Right kidney (tissue), 9 donors: ENCODE measurements around the gene CAMK2G.
"Not testable (repeated sequence)": the region's sequence is repeated elsewhere in the genome, so short reads cannot be mapped to it uniquely, and the experiment has no call there.

Experiments used
- DNase-seq: peaks from one replicate; pipeline ENCODE4 v3.0.0-alpha.2; 2016
- long read RNA-seq, 8 donors: transcript quantifications; one replicate each; lab custom pipeline, GENCODE V29; 2026

Gene CAMK2G
- long read RNA-seq, donor 1 = 0 reads
- long read RNA-seq, donor 2 = 0 reads
- long read RNA-seq, donor 3, partial matches to known transcripts = 0 of 2 reads
- long read RNA-seq, donor 3, other reads (novel, unspliced or antisense) = 0 of 2 reads
- long read RNA-seq, donor 4 = 0 reads
- long read RNA-seq, donor 5, partial matches to known transcripts = 0 of 1 reads
- long read RNA-seq, donor 5, other reads (novel, unspliced or antisense) = 0 of 1 reads
- long read RNA-seq, donor 6, partial matches to known transcripts = 0 of 1 reads
- long read RNA-seq, donor 6, other reads (novel, unspliced or antisense) = 0 of 1 reads
- long read RNA-seq, donor 7, partial matches to known transcripts = 0 of 2 reads
- long read RNA-seq, donor 7, other reads (novel, unspliced or antisense) = 0 of 2 reads
- long read RNA-seq, donor 8 = 0 reads

DNA sequence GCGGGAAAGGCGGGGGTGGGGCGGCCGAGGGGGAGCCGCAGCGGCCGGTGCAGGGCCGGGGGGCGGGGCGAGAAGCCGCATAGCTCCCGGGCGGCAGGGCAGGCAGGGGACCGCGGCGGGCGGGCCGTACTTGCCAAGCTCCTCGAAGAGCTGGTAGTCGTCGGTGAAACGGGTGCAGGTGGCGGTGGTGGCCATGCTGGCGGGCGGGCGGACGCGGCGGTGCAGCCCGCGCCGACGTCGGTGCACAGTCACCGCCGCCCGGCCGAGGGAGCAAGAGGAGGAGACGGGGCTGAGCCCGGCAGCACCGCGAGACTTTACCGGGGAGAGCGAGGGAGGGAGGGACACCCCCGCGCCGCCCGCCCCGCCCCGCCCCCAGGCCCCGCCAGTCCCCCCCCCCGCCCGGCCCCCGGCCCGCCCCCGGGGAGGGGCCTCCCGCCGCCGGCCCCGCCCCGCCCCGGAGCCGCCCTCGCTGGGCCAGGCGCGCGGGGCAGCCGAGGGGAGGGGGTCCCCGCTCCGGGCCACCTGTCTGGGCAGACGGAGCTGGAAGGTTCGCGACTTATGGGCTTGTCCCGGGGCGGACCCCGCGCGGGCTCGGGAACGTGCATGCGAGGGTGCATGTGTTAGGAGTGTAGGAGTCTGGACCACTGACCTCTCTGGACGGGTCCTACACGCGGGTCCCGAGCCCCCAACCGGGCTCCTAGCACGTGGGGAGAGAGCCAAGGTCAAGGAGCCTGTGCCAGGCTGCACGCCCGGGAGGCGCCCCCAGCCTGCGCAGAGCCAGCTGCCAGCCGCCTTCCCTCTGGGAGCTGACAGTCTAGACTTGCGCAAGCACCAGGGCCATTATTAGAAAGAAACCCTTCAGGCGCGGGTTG is at the start of gene CAMK2G:
Gene CAMK2G (minus strand): TSS at position 289 of the 872 bp plus-strand sequence. CDS start 94 bp downstream, at position 195.
- peak; percentile 86 for DNase-seq

DNA sequence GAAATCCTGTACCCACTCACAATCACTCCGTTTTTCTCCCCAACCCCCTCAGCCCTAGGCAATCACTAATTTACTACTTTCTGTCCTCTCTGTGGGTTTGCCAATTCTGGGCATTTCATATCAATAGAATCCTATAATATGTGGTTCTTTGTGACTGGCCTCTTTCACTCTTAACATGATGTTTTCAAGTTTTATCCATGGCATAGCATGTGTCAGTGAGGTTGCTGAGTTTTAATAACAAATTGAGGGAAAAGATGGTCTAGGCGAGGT is 48.4 kb upstream of the CAMK2G start:
- DNase-seq = no peak

- DNase-seq = no peak
Measured at GRCh38 chr10:73922007-73922863, 47.9 kb upstream of the CAMK2G start.

- no peak for DNase-seq
Measured at GRCh38 chr10:73920089-73920488, 45.7 kb upstream of the CAMK2G start.

- not testable (repeated sequence) for DNase-seq
Measured at GRCh38 chr10:73919481-73919880, 45.1 kb upstream of the CAMK2G start.

DNA sequence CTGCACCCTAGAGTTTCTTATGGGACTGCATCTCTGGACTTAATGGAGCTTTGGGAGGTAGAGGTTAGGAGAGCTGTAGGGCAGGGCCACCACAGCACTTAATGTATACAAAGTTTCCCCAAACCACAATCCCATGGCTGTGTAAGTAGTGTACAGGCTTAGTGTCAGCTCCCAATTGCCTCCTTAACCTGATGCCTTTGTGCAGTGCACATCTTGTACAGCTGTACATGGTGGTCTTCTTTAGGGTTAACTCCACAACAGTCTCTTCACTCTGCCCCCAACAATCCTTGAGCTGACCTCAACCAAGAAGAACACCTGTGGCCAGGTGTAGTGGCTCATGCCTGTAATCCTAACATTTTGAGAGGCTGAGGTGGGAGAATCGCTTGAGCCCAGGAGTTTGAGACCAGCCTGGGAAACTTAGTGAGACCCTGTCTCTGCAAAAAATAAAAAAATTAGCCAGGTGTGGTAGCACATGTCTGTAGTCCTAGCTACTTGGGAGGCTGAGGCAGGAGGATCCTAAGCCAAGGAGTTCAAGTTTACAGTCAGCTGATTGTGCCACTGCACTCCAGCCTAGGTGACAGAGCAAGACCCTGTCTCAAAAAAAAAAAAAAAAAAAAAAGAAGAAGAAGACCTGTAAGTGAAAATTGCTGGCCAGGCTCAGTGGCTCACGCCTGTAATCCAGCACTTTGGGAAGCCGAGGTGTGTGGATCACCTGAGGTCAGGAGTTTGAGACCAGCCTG is 43.4 kb upstream of the CAMK2G start:
- DNase-seq = no peak

DNA sequence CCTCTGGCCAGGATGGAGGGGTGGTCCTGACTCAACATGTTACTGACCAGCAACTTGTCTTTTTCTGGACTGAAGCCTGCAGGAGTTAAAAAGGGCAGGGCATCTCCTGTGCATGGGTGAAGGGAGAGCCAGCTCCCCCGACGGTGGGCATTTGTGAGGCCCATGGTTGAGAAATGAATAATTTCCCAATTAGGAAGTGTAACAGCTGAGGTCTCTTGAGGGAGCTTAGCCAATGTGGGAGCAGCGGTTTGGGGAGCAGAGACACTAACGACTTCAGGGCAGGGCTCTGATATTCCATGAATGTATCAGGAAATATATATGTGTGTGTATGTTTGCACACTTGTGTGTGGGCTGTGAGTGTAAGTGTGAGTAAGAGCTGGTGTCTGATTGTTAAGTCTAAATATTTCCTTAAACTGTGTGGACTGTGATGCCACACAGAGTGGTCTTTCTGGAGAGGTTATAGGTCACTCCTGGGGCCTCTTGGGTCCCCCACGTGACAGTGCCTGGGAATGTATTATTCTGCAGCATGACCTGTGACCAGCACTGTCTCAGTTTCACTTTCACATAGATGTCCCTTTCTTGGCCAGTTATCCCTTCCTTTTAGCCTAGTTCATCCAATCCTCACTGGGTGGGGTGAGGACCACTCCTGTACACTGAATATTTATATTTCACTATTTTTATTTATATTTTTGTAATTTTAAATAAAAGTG is 42.6 kb upstream of the CAMK2G start:
- DNase-seq = no peak

DNA sequence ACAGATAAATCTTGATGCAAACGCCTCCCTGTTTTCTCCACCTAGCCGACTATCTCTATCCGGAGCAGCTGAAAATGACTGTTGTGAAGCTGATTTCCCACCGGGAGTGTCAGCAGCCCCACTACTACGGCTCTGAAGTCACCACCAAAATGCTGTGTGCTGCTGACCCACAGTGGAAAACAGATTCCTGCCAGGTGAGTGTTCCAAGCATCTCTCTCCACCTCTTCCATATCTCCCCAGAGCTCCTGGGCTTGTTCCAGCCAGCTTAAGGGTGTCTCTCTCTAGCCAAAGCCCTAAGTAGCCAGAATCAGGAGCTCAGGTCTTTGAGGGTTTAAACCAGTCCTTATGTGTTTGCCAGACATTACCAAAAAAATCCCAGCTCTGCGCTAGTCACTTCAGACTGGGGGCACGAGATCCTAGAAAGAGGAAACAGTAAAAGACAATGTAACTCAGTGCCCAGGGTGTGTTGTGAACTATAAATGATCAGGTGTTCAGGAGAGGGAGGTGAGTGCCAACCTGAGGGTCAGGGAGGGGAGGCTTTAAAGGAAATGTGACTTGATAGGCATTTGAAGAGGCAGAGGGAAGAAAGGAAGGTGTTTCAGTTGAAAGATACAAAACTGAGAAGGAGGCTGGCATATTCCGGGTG is 41.0 kb upstream of the CAMK2G start:
- DNase-seq = no peak

DNA sequence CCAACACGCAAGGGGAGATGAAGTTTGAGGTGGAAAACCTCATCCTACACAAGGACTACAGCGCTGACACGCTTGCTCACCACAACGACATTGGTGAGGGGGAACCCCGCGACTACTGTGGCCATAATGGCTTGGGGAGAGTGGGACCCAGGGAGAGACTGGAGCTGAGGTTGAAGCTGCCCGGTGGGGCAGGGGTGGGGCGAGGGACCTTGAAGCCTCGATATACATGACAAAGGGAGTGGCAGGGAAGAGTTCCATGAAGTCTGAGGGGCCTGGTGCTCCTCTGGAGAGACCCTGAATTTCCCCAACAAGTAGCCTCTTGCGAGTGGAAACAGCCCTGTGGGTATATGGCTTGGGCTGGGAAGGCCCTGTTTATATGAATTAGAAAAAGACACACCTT is 39.7 kb upstream of the CAMK2G start:
- no peak for DNase-seq

GRCh38 chr10:73911553-73912004 is 37.2 kb upstream of the CAMK2G start:
- no peak for DNase-seq

DNA sequence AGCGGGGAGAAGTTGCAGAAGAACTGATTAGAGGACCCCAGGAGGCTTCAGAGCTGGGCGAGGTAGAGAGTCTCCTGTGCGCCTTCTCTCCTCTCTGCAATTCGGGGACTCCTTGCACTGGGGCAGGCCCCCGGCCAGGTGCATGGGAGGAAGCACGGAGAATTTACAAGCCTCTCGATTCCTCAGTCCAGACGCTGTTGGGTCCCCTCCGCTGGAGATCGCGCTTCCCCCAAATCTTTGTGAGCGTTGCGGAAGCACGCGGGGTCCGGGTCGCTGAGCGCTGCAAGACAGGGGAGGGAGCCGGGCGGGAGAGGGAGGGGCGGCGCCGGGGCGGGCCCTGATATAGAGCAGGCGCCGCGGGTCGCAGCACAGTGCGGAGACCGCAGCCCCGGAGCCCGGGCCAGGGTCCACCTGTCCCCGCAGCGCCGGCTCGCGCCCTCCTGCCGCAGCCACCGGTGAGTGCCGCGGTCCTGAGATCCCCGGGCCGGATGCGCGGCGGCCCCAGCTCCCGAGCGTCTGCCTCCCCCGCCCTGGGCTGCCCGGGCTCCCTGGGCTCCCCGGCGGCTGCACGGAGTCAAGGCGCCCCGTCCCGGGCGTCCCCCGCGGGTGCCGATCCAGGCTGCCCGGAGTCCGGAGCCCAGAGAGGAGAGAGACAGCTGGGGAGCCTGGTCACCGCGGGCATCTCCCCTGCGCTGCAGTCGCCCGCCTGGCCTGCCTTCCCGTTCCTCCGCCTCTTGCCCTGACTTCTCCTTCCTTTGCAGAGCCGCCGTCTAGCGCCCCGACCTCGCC is 36.6 kb upstream of the CAMK2G start, which contains the start of gene PLAU:
Gene PLAU (plus strand): TSS at position 369 of the 789 bp plus-strand sequence. CDS start 424 bp downstream, outside the sequence.
- DNase-seq = peak; percentile 81

- DNase-seq = no peak
Measured at GRCh38 chr10:73910401-73910763, 36.0 kb upstream of the CAMK2G start.

DNA sequence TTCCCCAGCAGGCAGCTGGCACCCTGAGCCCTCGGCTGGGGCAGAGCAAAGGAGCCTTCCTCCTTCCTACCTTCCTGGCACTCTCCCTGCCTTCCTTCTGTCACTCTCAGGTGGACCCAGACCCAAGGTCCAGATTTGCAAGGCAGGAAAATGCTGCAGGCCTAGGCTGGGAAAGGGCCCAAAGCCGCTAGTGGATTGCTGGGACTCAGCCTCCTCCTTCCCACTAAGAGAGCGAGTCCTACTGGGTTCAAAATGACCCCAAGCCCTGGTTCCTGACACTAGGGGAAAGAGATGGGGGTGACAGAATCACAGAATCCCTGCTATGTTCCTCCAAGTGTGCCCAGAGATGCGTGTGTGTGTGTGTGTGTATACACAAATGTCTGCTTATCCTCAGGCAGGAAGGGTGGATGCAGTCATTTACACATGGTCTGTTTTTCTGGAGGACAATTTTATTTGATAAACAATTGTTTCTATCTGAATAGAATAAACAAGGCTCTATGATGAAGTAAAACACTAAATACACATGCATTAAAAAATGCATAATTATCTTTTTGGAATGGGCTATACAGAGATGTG is 35.3 kb upstream of the CAMK2G start:
- no peak for DNase-seq

DNA sequence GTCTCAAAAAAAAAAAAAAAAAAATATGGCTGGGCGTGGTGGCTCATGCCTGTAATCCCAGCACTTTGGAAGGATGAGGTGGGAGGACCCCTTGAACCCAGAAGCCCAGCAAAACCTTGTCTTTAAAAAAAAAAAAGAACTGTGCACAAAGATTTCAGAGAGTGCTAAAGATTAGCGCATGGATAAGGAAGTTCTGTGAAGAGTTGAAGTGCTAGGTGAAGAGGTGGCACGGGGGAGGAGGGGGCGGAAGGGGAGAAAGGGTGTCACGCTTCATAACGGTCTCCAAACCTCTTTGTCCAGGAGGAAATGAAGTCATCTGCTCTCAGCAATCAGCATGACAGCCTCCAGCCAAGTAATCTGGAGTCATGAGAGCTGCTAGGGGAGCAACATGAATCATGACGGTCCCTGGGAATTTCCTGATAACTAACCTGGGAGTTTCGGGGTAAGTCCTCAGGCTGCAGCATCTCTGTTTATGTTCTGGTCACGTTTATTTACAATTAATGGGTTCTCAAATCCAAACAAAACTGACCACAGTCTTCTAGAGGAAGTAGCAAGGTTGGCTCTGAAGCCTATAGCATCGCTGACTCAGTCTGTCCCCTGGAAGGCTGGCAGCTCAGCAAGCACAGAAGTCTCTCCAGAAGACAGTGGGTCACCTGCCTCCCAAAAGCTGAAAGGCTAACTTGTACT is 34.6 kb upstream of the CAMK2G start:
- DNase-seq = peak; percentile 38

GRCh38 chr10:73907841-73908517 is 33.6 kb upstream of the CAMK2G start:
- DNase-seq = no peak

- DNase-seq = peak; percentile 78
Measured at GRCh38 chr10:73906524-73907447, 32.4 kb upstream of the CAMK2G start.
